Pancreas (tissue), 10 donors: ENCODE data around the gene FGF6. TPM values are rescaled to one million over a fixed set of nuclear protein-coding genes. Genes with fewer than 3 reads are reported as not detected.

Experiments
- ATAC-seq, 4 donors: fragments of 200-7000 bp; cut with Tn5 transposase; one replicate each; pipeline versions ENCODE4 v1.8.0 to v1.9.1; 2020; ENCODE audit warnings: mild to moderate bottlenecking in 4 of 4, moderate library complexity in 4 of 4
- DNase-seq, 6 donors: peaks; one replicate each; pipeline ENCODE4 v3.0.0-alpha.2; 2020
- FAIRE-seq: peaks from 2 replicates; lab custom pipeline; 2012; peaks lifted over from hg19 to GRCh38; lab: Jason Lieb, UNC
- H3K27ac ChIP-seq, 4 donors: fragments of 200-600 bp; sonication (generic); 1 replicate in 3 of 4; 2 replicates in 1 of 4; pipeline versions ENCODE4 v1.5.0 to v1.8.0; 2020
- H3K27me3 ChIP-seq, 4 donors: fragments of 200-600 bp; one replicate each; pipeline ENCODE4 v1.8.0; 2021
- H3K36me3 ChIP-seq, 3 donors: fragments of 200-600 bp; sonication (generic) in 1 of 3; one replicate each; pipeline versions ENCODE4 v1.5.0 to v1.8.0; 2020 to 2021
- H3K4me1 ChIP-seq, 3 donors: fragments of 200-600 bp; one replicate each; pipeline ENCODE4 v1.8.0; 2021
- H3K4me3 ChIP-seq, 4 donors: fragments of 200-600 bp; sonication (generic) in 2 of 4; one replicate each; pipeline versions ENCODE4 v1.5.0 to v1.8.0; 2020 to 2021
- H3K9me3 ChIP-seq, 4 donors: fragments of 200-600 bp; one replicate each; pipeline ENCODE4 v1.8.0; 2021
- WGBS, 2 donors: extraction: QIAGEN DNeasy Blood & Tissue Kit; methylation state at CpG; one replicate each; pipeline ENCODE4 v1.1.7; 2013; 5-methylcytosine and 5-hydroxymethylcytosine counted together
- intact Hi-C, 3 donors: fragments of 100-400 bp; cut with DNase I; formaldehyde crosslinking; loops; one replicate each; pipeline versions ENCODE4 v1.11.1 to v1.14.2; 2022
- polyA plus RNA-seq, 2 donors: library from polyadenylated mRNA; stranded (reverse); fragments of 200-250 nt; gene quantifications; one replicate each; pipeline ENCODE4 v1.2.3, GENCODE V29; 2013
- total RNA-seq, 6 donors: library from RNA; stranded (reverse); fragmentation: NEBNext Ultra II Directional in 4 of 6; extraction: Animal tissue kit (Norgen Biotek cat#: 25700) in 4 of 6; gene quantifications; one replicate each; pipeline versions ENCODE4 v1.2.1 to v1.2.4, GENCODE V29; 2021 to 2023
- TF ChIP-seq, protein P1 (sequence below), 4 donors: fragments of 200-600 bp; sonication (generic) in 3 of 4; IDR thresholded peaks; one replicate each; pipeline versions ENCODE4 v1.5.0 to v1.8.0; 2021; ENCODE audit warnings: antibody characterized with exemption in 4 of 4
- donor health status: healthy with polysubstance abuse.
- donor health status: DM: no; HTN: no; CAD: no; lungs with moderate emphysema.
- donor health status: DM: no; HTN: no; CAD: no.
- donor health status: control.
- donor health status: control.
- donor health status: Bipolar disorder and iron deficiency.
- donor health status: DM: yes; HTN: yes; CAD: no.
- donor health status: DM: no; HTN: no; CAD: no.
- donor health status: DM: no; HTN: no; CAD: no.
- donor health status: DM: yes; HTN: yes; CAD: no.

FGF6 gene
- total and polyA plus RNA-seq, 8 donors = not detected

GRCh38 chr12:4448943-4449850, 3.6 kb upstream of the FGF6 start:
- no peak for DNase-seq
- no peak for ATAC-seq
- Histone ChIP-seq H3K4me3 (no peak overlapping the region), H3K4me1 (no peaks in the 10 kb centered on the region), H3K27me3 (no peaks in the 10 kb centered on the region), H3K27ac (no peak overlapping the region), H3K9me3 (no peaks in the 10 kb centered on the region), H3K36me3 (no peaks in the 10 kb centered on the region)
- FAIRE-seq = no peak
- TF ChIP-seq, protein P1, sequence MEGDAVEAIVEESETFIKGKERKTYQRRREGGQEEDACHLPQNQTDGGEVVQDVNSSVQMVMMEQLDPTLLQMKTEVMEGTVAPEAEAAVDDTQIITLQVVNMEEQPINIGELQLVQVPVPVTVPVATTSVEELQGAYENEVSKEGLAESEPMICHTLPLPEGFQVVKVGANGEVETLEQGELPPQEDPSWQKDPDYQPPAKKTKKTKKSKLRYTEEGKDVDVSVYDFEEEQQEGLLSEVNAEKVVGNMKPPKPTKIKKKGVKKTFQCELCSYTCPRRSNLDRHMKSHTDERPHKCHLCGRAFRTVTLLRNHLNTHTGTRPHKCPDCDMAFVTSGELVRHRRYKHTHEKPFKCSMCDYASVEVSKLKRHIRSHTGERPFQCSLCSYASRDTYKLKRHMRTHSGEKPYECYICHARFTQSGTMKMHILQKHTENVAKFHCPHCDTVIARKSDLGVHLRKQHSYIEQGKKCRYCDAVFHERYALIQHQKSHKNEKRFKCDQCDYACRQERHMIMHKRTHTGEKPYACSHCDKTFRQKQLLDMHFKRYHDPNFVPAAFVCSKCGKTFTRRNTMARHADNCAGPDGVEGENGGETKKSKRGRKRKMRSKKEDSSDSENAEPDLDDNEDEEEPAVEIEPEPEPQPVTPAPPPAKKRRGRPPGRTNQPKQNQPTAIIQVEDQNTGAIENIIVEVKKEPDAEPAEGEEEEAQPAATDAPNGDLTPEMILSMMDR (IDR thresholded peaks at IDR 0.05) = no peak
- intact Hi-C loops = no loop called here
- WGBS, 2 donors = 90 to 91% methylated on average over 9 of the region's 9 CpGs

- TF ChIP-seq, protein P1 (IDR thresholded peaks at IDR 0.05) = no peak
- no peaks in the 10 kb centered on the region for H3K27me3 ChIP-seq
- no peaks in the 10 kb centered on the region for H3K9me3 ChIP-seq
- DNase-seq (no peak), ATAC-seq (no peak), FAIRE-seq (no peak)
- no peaks in the 10 kb centered on the region for H3K4me1 ChIP-seq
- WGBS, 2 donors = 82 to 85% methylated on average over 6 of the region's 6 CpGs
- no peak overlapping the region for H3K4me3 ChIP-seq
- intact Hi-C loops = no loop called here
- H3K36me3 ChIP-seq = no peaks in the 10 kb centered on the region
- no peak overlapping the region for H3K27ac ChIP-seq
Observed at GRCh38 chr12:4448371-4448940, 2.8 kb upstream of the FGF6 start.

- DNase-seq (no peak), FAIRE-seq (no peak), ATAC-seq (no peak)
- intact Hi-C loops = no loop called here
- Histone ChIP-seq H3K4me3 (no peak overlapping the region), H3K27ac (no peak overlapping the region), H3K4me1 (no peaks in the 10 kb centered on the region), H3K27me3 (no peaks in the 10 kb centered on the region), H3K36me3 (no peaks in the 10 kb centered on the region), H3K9me3 (no peaks in the 10 kb centered on the region)
- WGBS, 2 donors = 77 to 82% methylated on average over 3 of the region's 3 CpGs
- TF ChIP-seq, protein P1 (IDR thresholded peaks at IDR 0.05) = no peak
Observed at GRCh38 chr12:4447151-4447550, 1.5 kb upstream of the FGF6 start.

DNA sequence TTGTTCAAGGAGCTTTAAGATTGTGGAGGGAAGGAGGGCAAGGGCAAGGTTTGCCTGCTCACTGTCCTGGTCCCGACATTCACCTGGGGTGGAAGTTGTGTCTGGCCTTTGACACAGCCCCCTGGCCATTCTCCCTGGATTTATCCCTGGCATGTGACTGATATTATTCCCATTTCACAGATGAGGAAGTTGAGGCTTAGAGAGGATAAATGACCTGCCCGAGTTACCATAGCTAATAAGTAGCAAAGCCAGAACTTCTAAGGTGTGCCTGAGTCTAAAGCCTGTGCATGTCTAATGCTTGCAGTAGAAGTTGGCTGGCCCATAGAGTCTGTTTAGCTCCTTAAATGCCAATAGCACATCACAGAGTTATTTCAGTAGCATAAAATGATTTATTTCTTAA, 720 bp upstream of the FGF6 start:
- no peak for DNase-seq
- H3K4me3 ChIP-seq = no peak overlapping the region
- no peaks in the 10 kb centered on the region for H3K36me3 ChIP-seq
- H3K4me1 ChIP-seq = no peaks in the 10 kb centered on the region
- no peaks in the 10 kb centered on the region for H3K27me3 ChIP-seq
- intact Hi-C loops = no loop called here
- no peak for FAIRE-seq
- 46 to 77% methylated on average over 2 of the region's 2 CpGs for WGBS, 2 donors
- TF ChIP-seq, protein P1 (IDR thresholded peaks at IDR 0.05) = no peak
- no peaks in the 10 kb centered on the region for H3K9me3 ChIP-seq
- H3K27ac ChIP-seq = no peak overlapping the region
- no peak for ATAC-seq

DNA sequence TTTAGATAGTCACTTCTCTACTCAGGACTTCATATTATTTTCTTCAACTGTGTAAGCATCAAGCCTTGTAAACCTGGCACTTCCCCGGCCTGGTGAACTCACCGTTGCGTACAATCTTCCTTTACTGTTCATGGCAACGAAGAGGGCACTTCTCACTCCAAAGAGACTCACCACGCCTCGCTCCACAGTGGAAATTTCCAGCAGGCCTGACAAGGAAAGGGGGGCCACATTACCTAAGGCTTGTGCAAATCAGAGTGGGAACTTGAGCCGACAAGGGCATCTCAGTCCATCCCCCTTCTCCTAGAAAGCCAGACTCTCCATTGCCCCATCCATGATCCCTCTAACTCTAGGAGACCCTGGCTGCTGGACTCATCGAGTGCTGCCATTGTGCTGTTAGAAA, 1.6 kb downstream of the FGF6 start:
- Histone ChIP-seq H3K9me3 (no peaks in the 10 kb centered on the region), H3K36me3 (no peaks in the 10 kb centered on the region), H3K4me3 (no peak overlapping the region), H3K4me1 (no peaks in the 10 kb centered on the region), H3K27ac (no peak overlapping the region), H3K27me3 (no peaks in the 10 kb centered on the region)
- 74 to 81% methylated on average over 8 of the region's 8 CpGs for WGBS, 2 donors
- intact Hi-C loops = no loop called here
- no peak for ATAC-seq
- TF ChIP-seq, protein P1 (IDR thresholded peaks at IDR 0.05) = no peak
- DNase-seq = no peak
- FAIRE-seq = no peak
